GM12878 (cell line): ENCODE results near the gene TACC3. TPM values are rescaled to one million over a fixed set of nuclear protein-coding genes. Genes with fewer than 3 reads are reported as not detected.

Experiments used
- ATAC-seq: fragments of 200-7000 bp; cut with Tn5 transposase; 3 replicates; pipeline ENCODE4 v1.9.1; 2020; ENCODE audit warnings: mild to moderate bottlenecking, moderate library complexity
- BruUV-seq: library from RNA; stranded (reverse); fragments of 400-500 nt; replicated peaks from 2 replicates; lab custom pipeline; 2021; lab: Mats Ljungman, UMichigan
- CTCF ChIA-PET: fragments of 300-600 bp; sonication (Branson Sonifier 250); formaldehyde crosslinking; extraction: SDS; loops from one replicate; lab custom pipeline; 2021; ENCODE audit warnings: inconsistent platforms; lab: Yijun Ruan, JAX
- POLR2A ChIA-PET: fragments of 350-600 bp; formaldehyde crosslinking; extraction: SDS; loops from one replicate; lab custom pipeline; 2021; ENCODE audit warnings: inconsistent platforms; lab: Charles Lee
- RAD21 ChIA-PET: fragments of 300-600 bp; sonication (Branson Sonifier 250); formaldehyde crosslinking; loops from one replicate; lab custom pipeline; 2023; ENCODE audit warnings: antibody characterized with exemption; ENCODE audit not compliant: unreplicated experiment; lab: Charles Lee
- SMC1A ChIA-PET: fragments of 300-600 bp; sonication (Branson Sonifier 250); formaldehyde crosslinking; loops from one replicate; lab custom pipeline; 2023; ENCODE audit not compliant: unreplicated experiment, uncharacterized antibody; lab: Charles Lee
- DNase-seq: peaks from one replicate; pipeline ENCODE4 v3.0.0-alpha.2; 2011; ENCODE audit warnings: low read depth, low spot score
- FAIRE-seq: peaks from 3 replicates; lab custom pipeline; 2011; peaks lifted over from hg19 to GRCh38; lab: Jason Lieb, UNC
- H2AFZ ChIP-seq: 2 replicates; pipeline ENCODE4 v1.6.0; 2011; ENCODE audit warnings: low read depth, low read length, control low read depth; ENCODE audit not compliant: control insufficient read depth
- H3K27ac ChIP-seq: 2 replicates; pipeline ENCODE4 v1.5.1; 2011; ENCODE audit warnings: control low read depth; ENCODE audit not compliant: control insufficient read depth, insufficient read depth
- H3K27me3 ChIP-seq, 2 experiments: replicated peaks in 1 of 2; 2 replicates each; pipeline versions ENCODE4 v1.6.0 to v1.6.1; 2011; ENCODE audit warnings: low read length in 1 of 2; ENCODE audit not compliant: control insufficient read depth in 2 of 2, insufficient read depth in 2 of 2
- H3K36me3 ChIP-seq, 2 experiments: 2 replicates each; pipeline ENCODE4 v1.5.1; 2011; ENCODE audit warnings: low read length in 1 of 2; ENCODE audit not compliant: control insufficient read depth in 2 of 2, insufficient read depth in 2 of 2
- H3K4me1 ChIP-seq: 2 replicates; pipeline ENCODE4 v1.6.1; 2011; ENCODE audit warnings: mild to moderate bottlenecking, low read length, moderate library complexity, mixed read lengths; ENCODE audit not compliant: control insufficient read depth, insufficient read depth
- H3K4me2 ChIP-seq: 2 replicates; pipeline ENCODE4 v1.6.0; 2011; ENCODE audit warnings: control low read depth; ENCODE audit not compliant: control insufficient read depth, insufficient read depth
- H3K4me3 ChIP-seq: fragments of 200-600 bp; sonication (generic); 2 replicates; pipeline ENCODE4 v1.5.1; 2016
- H3K79me2 ChIP-seq: 2 replicates; pipeline ENCODE4 v1.6.0; 2011; ENCODE audit warnings: low read length; ENCODE audit not compliant: control insufficient read depth, insufficient read depth
- H3K9ac ChIP-seq: 2 replicates; pipeline ENCODE4 v1.8.0; 2011; ENCODE audit warnings: low read length, control low read depth, mixed read lengths; ENCODE audit not compliant: control insufficient read depth, insufficient read depth
- H3K9me3 ChIP-seq: replicated peaks from 3 replicates; pipeline ENCODE4 v1.5.1; 2011; ENCODE audit warnings: mild to moderate bottlenecking, low read length; ENCODE audit not compliant: control insufficient read depth, insufficient read depth
- H4K20me1 ChIP-seq: 2 replicates; pipeline ENCODE4 v1.6.0; 2011; ENCODE audit not compliant: control insufficient read depth, insufficient read depth
- BHLHE40 ChIP-seq, 2 experiments: fragments of 450-650 bp in 1 of 2; IDR thresholded peaks; 2 replicates each; pipeline ENCODE4 v1.6.1; 2011 to 2017; ENCODE audit warnings: low read depth in 2 of 2, borderline replicate concordance in 1 of 2, improper control_type of control experiment in 1 of 2, low read length in 1 of 2, mild to moderate bottlenecking in 1 of 2
- BMI1 ChIP-seq: fragments of 450-650 bp; IDR thresholded peaks from 2 replicates; pipeline ENCODE4 v1.6.1; 2016; ENCODE audit warnings: mild to moderate bottlenecking, moderate library complexity, borderline replicate concordance
- CEBPZ ChIP-seq: fragments of 150-350 bp; IDR thresholded peaks from 2 replicates; pipeline ENCODE4 v1.6.1; 2016; ENCODE audit warnings: low read depth, low read length
- DPF2 ChIP-seq: fragments of 450-650 bp; IDR thresholded peaks from 2 replicates; pipeline ENCODE4 v1.6.1; 2017; ENCODE audit warnings: mild to moderate bottlenecking
- E4F1 ChIP-seq: fragments of 450-650 bp; IDR thresholded peaks from 2 replicates; pipeline ENCODE4 v1.6.1; 2018; ENCODE audit warnings: borderline replicate concordance, mild to moderate bottlenecking; ENCODE audit not compliant: partially characterized antibody
- EGR1 ChIP-seq, 2 experiments: IDR thresholded peaks; 1 replicate in 1 of 2; 2 replicates in 1 of 2; pipeline ENCODE4 v1.6.1; 2011 to 2012; ENCODE audit warnings: low read depth in 2 of 2, low read length in 2 of 2, borderline replicate concordance in 1 of 2, mild to moderate bottlenecking in 1 of 2, moderate library complexity in 1 of 2
- ELK1 ChIP-seq: IDR thresholded peaks from 2 replicates; pipeline ENCODE4 v1.6.1; 2012; ENCODE audit warnings: low read depth, low read length, improper control_type of control experiment
- MTA3 ChIP-seq: IDR thresholded peaks from 2 replicates; pipeline ENCODE4 v1.6.1; 2012; ENCODE audit warnings: low read length, inconsistent platforms, borderline replicate concordance
- NFXL1 ChIP-seq: fragments of 450-650 bp; IDR thresholded peaks from 2 replicates; pipeline ENCODE4 v1.6.1; 2017; ENCODE audit warnings: antibody characterized with exemption, mild to moderate bottlenecking, borderline replicate concordance
- PBX3 ChIP-seq: IDR thresholded peaks from 2 replicates; pipeline ENCODE4 v1.6.1; 2011; ENCODE audit warnings: mild to moderate bottlenecking, low read depth, low read length, moderate library complexity; ENCODE audit not compliant: insufficient replicate concordance
- POLR2AphosphoS5 ChIP-seq: IDR thresholded peaks from 2 replicates; pipeline ENCODE4 v1.6.1; 2011; ENCODE audit warnings: mild to moderate bottlenecking, low read length, inconsistent platforms
- RUNX3 ChIP-seq: IDR thresholded peaks from 2 replicates; pipeline ENCODE4 v1.6.1; 2012; ENCODE audit warnings: low read length, inconsistent platforms
- SUZ12 ChIP-seq: fragments of 200-600 bp; sonication (generic); IDR thresholded peaks from one replicate; pipeline ENCODE4 v1.6.1; 2018; ENCODE audit warnings: antibody characterized with exemption, mild to moderate bottlenecking; ENCODE audit not compliant: unreplicated experiment
- ZNF384 ChIP-seq: IDR thresholded peaks from 2 replicates; pipeline ENCODE4 v1.6.1; 2012; ENCODE audit warnings: low read depth, mild to moderate bottlenecking, low read length, improper control_type of control experiment, borderline replicate concordance
- WGBS: methylation state at CpG from one replicate; pipeline ENCODE4 v1.1.6; 2016; ENCODE audit warnings: low lambda C conversion rate; ENCODE audit not compliant: insufficient replicate concordance, insufficient coverage; ENCODE audit errors: missing lambda C conversion rate; 5-methylcytosine and 5-hydroxymethylcytosine counted together
- in situ Hi-C: fragments of 300-500 bp; cut with MboI; formaldehyde crosslinking; loops from 9 replicates; pipeline ENCODE4 v1.14.3; 2018; ENCODE audit warnings: mixed read lengths
- intact Hi-C: fragments of 100-400 bp; cut with micrococcal nuclease; formaldehyde crosslinking; loops from one replicate; pipeline ENCODE4 v1.14.2; 2022; ENCODE audit not compliant: unreplicated experiment
- polyA plus RNA-seq, 11 experiments: library from polyadenylated mRNA; depleted of rRNA in 4 of 11; unstranded in 6 of 11; stranded (reverse) in 5 of 11; fragments of >200 nt; fragmentation: Nextera tagmentation in 4 of 11; fragmentation: Illumina TruSeq in 1 of 11; extraction: Ambion mirVana in 4 of 11; extraction: Trizol in 1 of 11; gene quantifications; 1 replicate in 1 of 11; 2 replicates in 10 of 11; pipeline versions ENCODE4 v1.2.1 to v1.2.3, GENCODE V29; 2011 to 2016; ENCODE audit warnings: inconsistent platforms in 2 of 11, missing spikeins in 2 of 11, low read depth in 1 of 11
- total RNA-seq, 4 experiments: library from RNA; depleted of rRNA in 3 of 4; stranded (reverse); fragments of >200 nt in 3 of 4; fragmentation: Illumina TruSeq in 1 of 4; extraction: Trizol in 1 of 4; gene quantifications; 2 replicates each; pipeline versions ENCODE4 v1.2.1 to v1.2.3, GENCODE V29; 2013 to 2021

Gene TACC3
- total and polyA plus RNA-seq, 10 of the 15 experiments (the other 5 are each of a cell fraction or from before 2014, with no cell fraction given), result 2.8 to 121 (median 73.3) TPM

- POLR2A ChIA-PET, result no interaction called here
Measured at GRCh38 chr4:1787411-1788077, 66.2 kb downstream of the TACC3 start.

More at GRCh38 chr4:1787411-1788077, 66.2 kb downstream of the TACC3 start:
- Histone ChIP-seq H3K4me1 (no peaks in the 10 kb centered on the region), H4K20me1 (no peaks in the 10 kb centered on the region), H3K9ac (no peak overlapping the region), H3K27me3 (no peaks in the 10 kb centered on the region; a peak in 1 of 4 replicates), H3K4me2 (no peak overlapping the region)
- 49% methylated on average over 24 of the region's 25 CpGs for WGBS
- ChIA-PET CTCF (interaction anchor here (1.0 kb wide), 1 partner anchor 40 kb away, joined by 4 read pairs; no protein-coding TSS in a partner anchor), SMC1A (no interaction called here), RAD21 (no interaction called here)
- no peak for FAIRE-seq
- no peak for DNase-seq
- ATAC-seq, result no peak
- TF ChIP-seq BMI1, result no peak
- no peak for TF ChIP-seq MTA3
- no peak for TF ChIP-seq SUZ12
- no peak for TF ChIP-seq RUNX3
- TF ChIP-seq ELK1, result no peak
- no peak for TF ChIP-seq E4F1
- TF ChIP-seq DPF2, result no peak
- TF ChIP-seq PBX3, result no peak
- no peak for TF ChIP-seq NFXL1
- no peak for TF ChIP-seq BHLHE40 (IDR thresholded peaks at IDR 0.05; ENCODE audit: borderline replicate concordance in 1 of 2, low read depth in 2 of 2, low read length in 1 of 2)
- TF ChIP-seq CEBPZ, result no peak
- no peak for TF ChIP-seq ZNF384
- TF ChIP-seq EGR1 (IDR thresholded peaks at IDR 0.05; ENCODE audit: borderline replicate concordance in 1 of 2, low read depth in 2 of 2, low read length in 2 of 2), result no peak
- TF ChIP-seq POLR2AphosphoS5, result no peak
- TF ChIP-seq, all 136 proteins: peak for 0
- Histone ChIP-seq H3K27ac (no peak overlapping the region), H2AFZ (no peak overlapping the region), H3K79me2 (no peaks in the 10 kb centered on the region), H3K9me3 (no peaks in the 10 kb centered on the region), H3K4me3 (no peak overlapping the region), H3K36me3 (no peaks in the 10 kb centered on the region)
- no TSS peak for BruUV-seq
- in situ Hi-C loops (no loop called here), intact Hi-C loops (no loop called here)
